ENCODE results near the gene NEGR1.

- TF ChIP-seq POLR2A (IDR thresholded peaks at IDR 0.05) (no peak), EP300 (IDR thresholded peaks at IDR 0.05) (no peak), CTCF (IDR thresholded peaks at IDR 0.05) (no peak), POLR2AphosphoS5 (IDR thresholded peaks at IDR 0.05) (no peak)
Observed at GRCh38 chr1:71987181-71987580, 295.2 kb downstream of the NEGR1 start.
